Endodermal cell (in vitro differentiated cells): ENCODE measurements around the gene CCL17. TPM values are rescaled to one million over a fixed set of nuclear protein-coding genes. Genes with fewer than 3 reads are reported as not detected.
A peak's percentile ranks its signal among the peaks of the same experiment; 100 is the strongest.

Source experiments
- DNase-seq: peaks from one replicate; pipeline ENCODE4 v3.0.0-alpha.2; 2017
- H3K27ac ChIP-seq: 2 replicates; pipeline ENCODE4 v1.5.1; 2013; ENCODE audit warnings: mild to moderate bottlenecking, low read depth, low read length, moderate library complexity
- H3K27me3 ChIP-seq: 2 replicates; pipeline ENCODE4 v1.6.1; 2013; ENCODE audit warnings: mild to moderate bottlenecking, low read length, moderate library complexity; ENCODE audit not compliant: insufficient read depth, control insufficient read depth, poor library complexity, severe bottlenecking
- H3K36me3 ChIP-seq: 2 replicates; pipeline ENCODE4 v1.7.0; 2013; ENCODE audit warnings: mild to moderate bottlenecking, low read length, moderate library complexity; ENCODE audit not compliant: control insufficient read depth, insufficient read depth
- H3K4me1 ChIP-seq: one replicate; pipeline ENCODE4 v1.7.0; 2013; ENCODE audit warnings: low read length; ENCODE audit not compliant: control insufficient read depth, insufficient read depth
- H3K4me3 ChIP-seq: 2 replicates; pipeline ENCODE4 v1.5.1; 2013; ENCODE audit warnings: mild to moderate bottlenecking, low read length, moderate library complexity
- H3K9ac ChIP-seq: 2 replicates; pipeline ENCODE4 v1.6.1; 2013; ENCODE audit warnings: mild to moderate bottlenecking, low read length, moderate library complexity; ENCODE audit not compliant: poor library complexity, severe bottlenecking; ENCODE audit errors: extremely low read depth
- H3K9me3 ChIP-seq: 2 replicates; pipeline ENCODE4 v1.6.1; 2013; ENCODE audit warnings: mild to moderate bottlenecking, low read length, moderate library complexity; ENCODE audit not compliant: control insufficient read depth
- H3K27ac Mint-ChIP-seq: 2 replicates; pipeline ENCODE4 v1.8.0; 2020; ENCODE audit warnings: mixed read lengths
- H3K27me3 Mint-ChIP-seq: 2 replicates; pipeline ENCODE4 v1.8.0; 2021; ENCODE audit warnings: mild to moderate bottlenecking, mixed read lengths; ENCODE audit not compliant: insufficient read depth
- H3K36me3 Mint-ChIP-seq: 2 replicates; pipeline ENCODE4 v1.8.0; 2020; ENCODE audit warnings: low read depth, mixed read lengths
- H3K4me1 Mint-ChIP-seq: 2 replicates; pipeline ENCODE4 v1.8.0; 2020; ENCODE audit warnings: mixed read lengths
- H3K4me3 Mint-ChIP-seq: 2 replicates; pipeline ENCODE4 v1.8.0; 2020; ENCODE audit warnings: mild to moderate bottlenecking, moderate library complexity, mixed read lengths
- H3K9me3 Mint-ChIP-seq: 2 replicates; pipeline ENCODE4 v1.8.0; 2020; ENCODE audit warnings: mild to moderate bottlenecking, mixed read lengths
- CTCF ChIP-seq: fragments of 200-600 bp; sonication (generic); conservative IDR thresholded peaks from 2 replicates; pipeline ENCODE4 v1.5.0; 2021; ENCODE audit warnings: antibody characterized with exemption, mild to moderate bottlenecking
- WGBS, 2 experiments: methylation state at CpG; one replicate each; pipeline versions ENCODE4 v1.1.5 to v1.1.7; 2013; ENCODE audit warnings: missing lambda C conversion rate in 2 of 2, mixed read lengths in 1 of 2; ENCODE audit not compliant: insufficient coverage in 1 of 2, insufficient read length in 1 of 2; 5-methylcytosine and 5-hydroxymethylcytosine counted together
- long read RNA-seq, 4 experiments: library from polyadenylated mRNA in 2 of 4; library from RNA in 1 of 4; library from capped mRNA in 1 of 4; stranded (forward) in 3 of 4; unstranded in 1 of 4; transcript quantifications; one replicate each; pipeline ENCODE4 v2.0.0, GENCODE V29; 2020 to 2021; ENCODE audit warnings: inconsistent platforms in 1 of 4
- polyA plus RNA-seq, 2 experiments: library from polyadenylated mRNA; stranded (reverse); fragments of 50-300 nt; gene quantifications; one replicate each; pipeline ENCODE4 v1.2.3, GENCODE V29; 2013
- total RNA-seq, 2 donors: library from RNA; stranded (reverse); fragmentation: NEBNext Ultra II Directional in 1 of 2; extraction: Animal tissue kit (Norgen Biotek cat#: 25700) in 1 of 2; gene quantifications; 2 replicates in 1 of 2; 3 replicates in 1 of 2; pipeline ENCODE4 v1.2.1, GENCODE V29; 2021

Gene CCL17
- total RNA-seq = not detected
- not detected for polyA plus RNA-seq (2013, experiment 1 of 2)
- not detected for polyA plus RNA-seq (2013, experiment 2 of 2)
- long read RNA-seq, experiment 1 = 0 reads
- long read RNA-seq, experiment 2 = 0 reads
- long read RNA-seq, experiment 3 = 0 reads
- long read RNA-seq, experiment 4 = 0 reads

- Mint-ChIP-seq H3K4me1 (no peaks in the 10 kb centered on the region), H3K36me3 (no peaks in the 10 kb centered on the region), H3K27me3 (peaks cover 4% of the 10 kb centered on the region), H3K9me3 (no peaks in the 10 kb centered on the region), H3K4me3 (no peak within 1 kb of the TSS), H3K27ac (no peak within 1 kb of the TSS)
- H3K27ac ChIP-seq = no peak within 1 kb of the TSS
- no peaks in the 10 kb centered on the region for H3K4me1 ChIP-seq
- no peak within 1 kb of the TSS for H3K4me3 ChIP-seq
- no peak within 1 kb of the TSS for H3K9ac ChIP-seq
- no peaks in the 10 kb centered on the region for H3K36me3 ChIP-seq
- no peaks in the 10 kb centered on the region for H3K9me3 ChIP-seq
- TF ChIP-seq CTCF = peak; percentile 21
- WGBS, 2 experiments = 85 to 90% methylated on average over 15 to 17 of the region's 17 CpGs
- no peak for DNase-seq
- no peaks in the 10 kb centered on the region for H3K27me3 ChIP-seq
These were observed at the start of gene CCL17 for GRCh38 chr16:57403965-57404817. TSS of gene CCL17 (plus strand) at chr16:57404767. CDS start at chr16:57413933, 9,166 bp downstream.

GRCh38 chr16:57355898-57356414 lies 48.6 kb upstream of the CCL17 start:
- H3K4me1 Mint-ChIP-seq = no peaks in the 10 kb centered on the region
- H3K9ac ChIP-seq = no peak overlapping the region
- H3K4me1 ChIP-seq = no peaks in the 10 kb centered on the region
- WGBS, 2 experiments = 83 to 89% methylated on average over 5 of the region's 5 CpGs
- no peak for TF ChIP-seq CTCF
- no peak overlapping the region for H3K4me3 Mint-ChIP-seq
- no peak overlapping the region for H3K27ac ChIP-seq
- no peak overlapping the region for H3K27ac Mint-ChIP-seq
- no peaks in the 10 kb centered on the region for H3K36me3 ChIP-seq
- H3K27me3 Mint-ChIP-seq = no peaks in the 10 kb centered on the region
- no peaks in the 10 kb centered on the region for H3K9me3 ChIP-seq
- H3K36me3 Mint-ChIP-seq = no peaks in the 10 kb centered on the region
- H3K9me3 Mint-ChIP-seq = no peaks in the 10 kb centered on the region
- no peaks in the 10 kb centered on the region for H3K27me3 ChIP-seq
- H3K4me3 ChIP-seq = no peak overlapping the region
- no peak for DNase-seq

GRCh38 chr16:57356547-57356946 lies 48.0 kb upstream of the CCL17 start:
- H3K36me3 ChIP-seq = no peaks in the 10 kb centered on the region
- DNase-seq = no peak
- Mint-ChIP-seq H3K27me3 (no peaks in the 10 kb centered on the region), H3K27ac (no peak overlapping the region), H3K4me3 (no peak overlapping the region), H3K9me3 (no peaks in the 10 kb centered on the region), H3K36me3 (no peaks in the 10 kb centered on the region), H3K4me1 (no peaks in the 10 kb centered on the region)
- H3K9ac ChIP-seq = no peak overlapping the region
- no peak overlapping the region for H3K27ac ChIP-seq
- TF ChIP-seq CTCF = no peak
- H3K4me1 ChIP-seq = no peaks in the 10 kb centered on the region
- 81 to 86% methylated on average over 2 to 4 of the region's 4 CpGs for WGBS, 2 experiments
- no peak overlapping the region for H3K4me3 ChIP-seq
- no peaks in the 10 kb centered on the region for H3K9me3 ChIP-seq
- H3K27me3 ChIP-seq = no peaks in the 10 kb centered on the region
